HepG2 (cell line): Measurements from ENCODE around the gene MORN1. TPM values are rescaled to one million over a fixed set of nuclear protein-coding genes. Genes with fewer than 3 reads are reported as not detected.

Experiments used
- ATAC-seq: fragments of 200-7000 bp; cut with Tn5 transposase; 3 replicates; pipeline ENCODE4 v1.9.1; 2020; ENCODE audit warnings: mild to moderate bottlenecking, moderate library complexity
- BruUV-seq: library from RNA; stranded (reverse); fragments of 400-500 nt; replicated peaks from 2 replicates; lab custom pipeline; 2021; lab: Mats Ljungman, UMichigan
- CTCF ChIA-PET: fragments of 300-600 bp; formaldehyde crosslinking; extraction: SDS; loops from one replicate; lab custom pipeline; 2021; ENCODE audit warnings: low total read pairs, inconsistent platforms, low intra/inter-chr PET ratio; lab: Yijun Ruan, JAX
- POLR2A ChIA-PET: fragments of 350-600 bp; sonication (Branson Sonifier 250); formaldehyde crosslinking; loops from one replicate; lab custom pipeline; 2020; ENCODE audit warnings: antibody characterized with exemption, inconsistent platforms; lab: Yijun Ruan, JAX
- DNase-seq: peaks from one replicate; pipeline ENCODE4 v3.0.0-alpha.2; 2015; ENCODE audit warnings: low spot score
- FAIRE-seq: peaks from 3 replicates; lab custom pipeline; 2011; peaks lifted over from hg19 to GRCh38; lab: Jason Lieb, UNC
- H2AFZ ChIP-seq: one replicate; pipeline ENCODE4 v1.6.1; 2011; ENCODE audit warnings: low read length, inconsistent platforms
- H3K27ac ChIP-seq: fragments of 300-600 bp; 3 replicates; pipeline ENCODE4 v1.8.0; 2011; ENCODE audit warnings: mixed run types, mild to moderate bottlenecking, mixed read lengths, low read length, inconsistent platforms; ENCODE audit not compliant: insufficient read depth; ENCODE audit errors: extremely low read length
- H3K27me3 ChIP-seq, 2 experiments: fragments of 200-600 bp in 1 of 2; 2 replicates in 1 of 2; 3 replicates in 1 of 2; pipeline versions ENCODE4 v1.6.0 to v1.8.0; 2011; ENCODE audit warnings: low read length in 2 of 2, mild to moderate bottlenecking in 2 of 2, moderate library complexity in 2 of 2, inconsistent platforms in 1 of 2; ENCODE audit not compliant: insufficient read depth in 2 of 2, control insufficient read depth in 1 of 2
- H3K36me3 ChIP-seq, 2 experiments: fragments of 200-600 bp in 1 of 2; replicated peaks in 1 of 2; 2 replicates in 1 of 2; 3 replicates in 1 of 2; pipeline versions ENCODE4 v1.5.1 to v1.8.0; 2011; ENCODE audit warnings: low read length in 2 of 2, inconsistent platforms in 1 of 2; ENCODE audit not compliant: insufficient read depth in 2 of 2, control insufficient read depth in 1 of 2
- H3K4me1 ChIP-seq: 2 replicates; pipeline ENCODE4 v1.5.1; 2012; ENCODE audit warnings: low read length, inconsistent platforms; ENCODE audit not compliant: insufficient read depth
- H3K4me2 ChIP-seq: 2 replicates; pipeline ENCODE4 v1.6.0; 2011; ENCODE audit warnings: low read depth, low read length, inconsistent platforms
- H3K4me3 ChIP-seq, 3 experiments: fragments of 200-600 bp in 1 of 3; sonication (generic), shearing (Covaris generic) in 1 of 3; replicated peaks in 1 of 3; 2 replicates each; pipeline ENCODE4 v1.5.1; 2011 to 2016; ENCODE audit warnings: low read length in 3 of 3, inconsistent platforms in 2 of 3, low read depth in 2 of 3, mild to moderate bottlenecking in 2 of 3, control low read depth in 1 of 3, mixed read lengths in 1 of 3; ENCODE audit not compliant: insufficient read depth in 1 of 3
- H3K79me2 ChIP-seq: one replicate; pipeline ENCODE4 v1.6.1; 2011; ENCODE audit warnings: low read length, inconsistent platforms; ENCODE audit not compliant: insufficient read depth
- H3K9ac ChIP-seq: 2 replicates; pipeline ENCODE4 v1.6.0; 2011; ENCODE audit warnings: mild to moderate bottlenecking, low read depth, low read length, inconsistent platforms; ENCODE audit not compliant: insufficient read depth
- H3K9me3 ChIP-seq: 2 replicates; pipeline ENCODE4 v1.5.1; 2012; ENCODE audit warnings: mild to moderate bottlenecking, low read length
- H4K20me1 ChIP-seq: 2 replicates; pipeline ENCODE4 v1.6.0; 2011; ENCODE audit warnings: inconsistent platforms, mild to moderate bottlenecking, low read length, moderate library complexity; ENCODE audit not compliant: insufficient read depth
- AGO1 ChIP-seq: fragments of 200-400 bp; formaldehyde crosslinking; IDR thresholded peaks from 2 replicates; pipeline ENCODE4 v1.6.1; 2017; ENCODE audit warnings: mild to moderate bottlenecking, low read depth, low read length, moderate library complexity; ENCODE audit not compliant: poor library complexity, severe bottlenecking
- CENPBD1 ChIP-seq: sonication (generic); formaldehyde crosslinking; IDR thresholded peaks from 2 replicates; pipeline ENCODE4 v1.8.0; 2022; ENCODE audit warnings: missing genetic modification reagents, low read depth, mild to moderate bottlenecking, borderline replicate concordance
- HDAC1 ChIP-seq: sonication (generic); formaldehyde crosslinking; IDR thresholded peaks from 2 replicates; pipeline ENCODE4 v1.5.1; 2020; ENCODE audit warnings: mild to moderate bottlenecking, missing genetic modification reagents
- HNF4G ChIP-seq, 2 experiments: sonication (generic) in 1 of 2; formaldehyde crosslinking in 1 of 2; IDR thresholded peaks; 2 replicates each; pipeline versions ENCODE4 v1.4.0 to v1.6.1; 2011 to 2020; ENCODE audit warnings: borderline replicate concordance in 2 of 2, low read depth in 2 of 2, mild to moderate bottlenecking in 2 of 2, low read length in 1 of 2, missing genetic modification reagents in 1 of 2, moderate library complexity in 1 of 2
- POLR2AphosphoS5 ChIP-seq: IDR thresholded peaks from 2 replicates; pipeline ENCODE4 v1.6.1; 2012; ENCODE audit warnings: low read depth, low read length
- SATB2 ChIP-seq: sonication (generic); formaldehyde crosslinking; IDR thresholded peaks from 2 replicates; pipeline ENCODE4 v1.5.0; 2020; ENCODE audit warnings: missing genetic modification reagents
- SNAI1 ChIP-seq: sonication (generic); formaldehyde crosslinking; IDR thresholded peaks from 2 replicates; pipeline ENCODE4 v1.5.0; 2020; ENCODE audit warnings: mild to moderate bottlenecking, missing genetic modification reagents, borderline replicate concordance
- ZBTB3 ChIP-seq: sonication (generic); formaldehyde crosslinking; IDR thresholded peaks from 2 replicates; pipeline ENCODE4 v1.4.0; 2020; ENCODE audit warnings: low read depth, mild to moderate bottlenecking, moderate library complexity, missing genetic modification reagents, borderline replicate concordance
- ZNF839 ChIP-seq: sonication (generic); formaldehyde crosslinking; IDR thresholded peaks from 2 replicates; pipeline ENCODE4 v1.4.0; 2020; ENCODE audit warnings: missing genetic modification reagents, mild to moderate bottlenecking, borderline replicate concordance
- WGBS: methylation state at CpG from one replicate; pipeline ENCODE4 v1.1.6; 2017; ENCODE audit warnings: low lambda C conversion rate; 5-methylcytosine and 5-hydroxymethylcytosine counted together
- in situ Hi-C: cut with HindIII; loops from 2 replicates; pipeline ENCODE4 v1.10.0; 2017; ENCODE audit warnings: low pct_unique_long_range_greater_than_20kb; ENCODE audit not compliant: extremely low pct_ligation_motif_present
- intact Hi-C: fragments of 100-400 bp; cut with micrococcal nuclease; formaldehyde crosslinking; loops from one replicate; pipeline ENCODE4 v1.10.0; 2022; ENCODE audit not compliant: unreplicated experiment
- polyA plus RNA-seq, 8 experiments: library from polyadenylated mRNA; depleted of rRNA in 3 of 8; stranded (reverse) in 7 of 8; unstranded in 1 of 8; fragments of >200 nt; fragmentation: Illumina TruSeq in 4 of 8; extraction: Trizol in 4 of 8; gene quantifications; 2 replicates each; pipeline versions ENCODE4 v1.2.1 to v1.2.3, GENCODE V29; 2011 to 2016; ENCODE audit warnings: low read depth in 4 of 8, missing spikeins in 1 of 8, mixed read lengths in 1 of 8; ENCODE audit not compliant: insufficient read depth in 1 of 8
- total RNA-seq, 5 experiments: library from RNA; depleted of rRNA; stranded (reverse); fragments of >200 nt; fragmentation: Illumina TruSeq; extraction: Trizol; gene quantifications; 2 replicates each; pipeline ENCODE4 v1.2.3, GENCODE V29; 2016; ENCODE audit warnings: low read depth in 1 of 5
- TF ChIP-seq, protein P1 (sequence below): IDR thresholded peaks from 2 replicates; pipeline ENCODE4 v1.6.1; 2016; ENCODE audit warnings: low read depth
- TF ChIP-seq, protein P2 (sequence below): sonication (generic); formaldehyde crosslinking; IDR thresholded peaks from 2 replicates; pipeline ENCODE4 v1.5.0; 2020; ENCODE audit warnings: missing genetic modification reagents

The MORN1 gene
- total and polyA plus RNA-seq, 2 of the 13 experiments (the other 11 are each of a cell fraction or from before 2014, with no cell fraction given) = 3.1 to 6.5 TPM

GRCh38 chr1:2426540-2426939 is 35.2 kb upstream of the MORN1 start:
- DNase-seq (no peak), ATAC-seq (no peak), FAIRE-seq (no peak)
- no TSS peak for BruUV-seq
- H2AFZ ChIP-seq = no peak overlapping the region
- no peak overlapping the region for H3K4me2 ChIP-seq
- intact Hi-C loops = no loop called here
- H3K27ac ChIP-seq = no peak overlapping the region
- H3K79me2 ChIP-seq = no peaks in the 10 kb centered on the region
- 40% methylated on average over 8 of the region's 18 CpGs for WGBS
- H3K36me3 ChIP-seq = no peaks in the 10 kb centered on the region
- H3K4me3 ChIP-seq = no peak overlapping the region
- TF ChIP-seq, protein P1, sequence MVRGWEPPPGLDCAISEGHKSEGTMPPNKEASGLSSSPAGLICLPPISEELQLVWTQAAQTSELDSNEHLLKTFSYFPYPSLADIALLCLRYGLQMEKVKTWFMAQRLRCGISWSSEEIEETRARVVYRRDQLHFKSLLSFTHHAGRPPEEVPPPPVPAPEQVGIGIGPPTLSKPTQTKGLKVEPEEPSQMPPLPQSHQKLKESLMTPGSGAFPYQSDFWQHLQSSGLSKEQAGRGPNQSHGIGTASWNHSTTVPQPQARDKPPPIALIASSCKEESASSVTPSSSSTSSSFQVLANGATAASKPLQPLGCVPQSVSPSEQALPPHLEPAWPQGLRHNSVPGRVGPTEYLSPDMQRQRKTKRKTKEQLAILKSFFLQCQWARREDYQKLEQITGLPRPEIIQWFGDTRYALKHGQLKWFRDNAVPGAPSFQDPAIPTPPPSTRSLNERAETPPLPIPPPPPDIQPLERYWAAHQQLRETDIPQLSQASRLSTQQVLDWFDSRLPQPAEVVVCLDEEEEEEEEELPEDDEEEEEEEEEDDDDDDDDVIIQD (CRISPR knock-in tag) = no peak
- TF ChIP-seq SATB2 (CRISPR knock-in tag) (no peak), SNAI1 (no peak), HDAC1 (CRISPR knock-in tag) (no peak), HNF4G (IDR thresholded peaks at IDR 0.05; ENCODE audit: borderline replicate concordance, low read depth, low read length) (no peak), HNF4G (CRISPR knock-in tag; IDR thresholded peaks at IDR 0.05; ENCODE audit: borderline replicate concordance, low read depth) (no peak), CENPBD1 (CRISPR knock-in tag) (no peak), AGO1 (no peak), ZNF839 (CRISPR knock-in tag) (no peak), POLR2AphosphoS5 (no peak), ZBTB3 (CRISPR knock-in tag) (no peak)
- TF ChIP-seq, protein P2, sequence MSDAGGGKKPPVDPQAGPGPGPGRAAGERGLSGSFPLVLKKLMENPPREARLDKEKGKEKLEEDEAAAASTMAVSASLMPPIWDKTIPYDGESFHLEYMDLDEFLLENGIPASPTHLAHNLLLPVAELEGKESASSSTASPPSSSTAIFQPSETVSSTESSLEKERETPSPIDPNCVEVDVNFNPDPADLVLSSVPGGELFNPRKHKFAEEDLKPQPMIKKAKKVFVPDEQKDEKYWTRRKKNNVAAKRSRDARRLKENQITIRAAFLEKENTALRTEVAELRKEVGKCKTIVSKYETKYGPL (CRISPR knock-in tag) = no peak
- no peak overlapping the region for H3K9ac ChIP-seq
- H3K4me1 ChIP-seq = no peaks in the 10 kb centered on the region
- H4K20me1 ChIP-seq = no peaks in the 10 kb centered on the region
- ChIA-PET CTCF (no interaction called here), POLR2A (no interaction called here)
- H3K27me3 ChIP-seq = peaks cover 7 to 49% of the 10 kb centered on the region in 2 experiments
- peaks cover 22% of the 10 kb centered on the region for H3K9me3 ChIP-seq
- in situ Hi-C loops = no loop called here
